HL-60/S4 treated with phorbol 12-myristate 13-acetate at 8.2 ng/mL for 4 days and 3 days (cell line): ENCODE results near the gene TFCP2L1.

ENCODE experiments used
- in situ Hi-C: fragments of 300-500 bp; cut with MboI; formaldehyde crosslinking; loops from 2 replicates; pipeline ENCODE4 v1.15.0; 2022; ENCODE audit warnings: low sequenced_read_pairs

Gene TFCP2L1

GRCh38 chr2:121179467-121179866, 105.5 kb downstream of the TFCP2L1 start:
- in situ Hi-C loops = no loop called here

DNA sequence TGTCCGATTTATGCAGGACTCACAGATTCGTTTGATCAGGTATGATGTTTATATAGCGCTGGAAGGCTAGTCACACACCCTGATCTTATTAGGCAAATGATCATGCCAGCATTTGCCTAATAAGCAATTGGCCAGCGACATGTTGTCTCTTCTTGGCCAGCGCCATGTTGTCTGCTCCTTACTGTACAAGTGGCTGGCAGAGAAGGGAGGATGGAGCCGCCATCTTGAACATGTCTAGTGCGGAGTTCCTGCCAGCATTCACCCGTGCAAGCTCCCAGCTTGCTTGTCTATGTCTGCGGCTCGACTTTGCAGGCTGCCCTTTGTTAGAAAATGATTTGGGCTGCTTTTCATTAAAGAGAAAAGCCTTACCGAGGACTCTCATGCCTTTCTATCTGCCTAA, 106.3 kb downstream of the TFCP2L1 start:
- in situ Hi-C loops = no loop called here

DNA sequence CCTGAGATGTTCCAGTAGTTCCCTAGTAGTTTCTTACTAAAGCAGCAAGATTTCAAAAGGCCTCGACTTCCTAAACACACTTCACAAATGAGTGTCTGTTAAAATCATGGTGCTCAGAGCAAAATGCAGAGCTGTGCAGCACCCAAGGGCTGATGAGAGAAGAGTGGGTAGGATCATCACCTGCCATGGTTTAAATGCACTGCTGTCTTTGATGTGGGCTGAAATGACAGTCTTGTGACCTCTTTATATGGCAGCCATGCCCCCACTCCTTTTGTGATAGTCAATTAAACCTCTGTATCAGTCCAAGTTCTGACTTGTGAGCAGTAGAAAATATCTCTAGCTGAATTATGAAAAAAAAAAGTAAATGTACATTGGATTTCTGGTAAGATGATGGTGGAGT, 107.1 kb downstream of the TFCP2L1 start:
- in situ Hi-C loops = no loop called here

GRCh38 chr2:121175326-121175725, 109.7 kb downstream of the TFCP2L1 start:
- in situ Hi-C loops = no loop called here

GRCh38 chr2:121173806-121174205, 111.2 kb downstream of the TFCP2L1 start:
- in situ Hi-C loops = no loop called here

GRCh38 chr2:121173112-121173511, 111.9 kb downstream of the TFCP2L1 start:
- in situ Hi-C loops = no loop called here

DNA sequence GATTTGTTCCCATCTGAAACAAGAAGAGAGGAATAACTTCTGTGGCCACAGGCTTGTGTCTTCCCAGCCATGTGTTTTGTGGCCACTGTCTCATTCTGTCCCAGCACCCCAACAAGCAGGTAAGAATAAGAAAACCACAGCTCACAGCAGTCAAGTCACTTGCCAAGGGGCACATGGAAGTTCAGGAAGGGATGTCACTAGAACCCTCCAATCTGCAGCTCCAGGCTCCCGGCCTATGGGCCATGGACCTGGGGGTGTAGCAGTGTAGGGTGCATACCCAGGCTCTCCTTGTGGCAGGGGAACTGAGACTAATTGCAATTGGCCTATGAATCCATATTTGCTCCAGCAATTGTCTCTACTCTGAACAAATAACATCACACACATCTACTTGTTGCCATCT, 112.5 kb downstream of the TFCP2L1 start:
- in situ Hi-C loops = no loop called here

DNA sequence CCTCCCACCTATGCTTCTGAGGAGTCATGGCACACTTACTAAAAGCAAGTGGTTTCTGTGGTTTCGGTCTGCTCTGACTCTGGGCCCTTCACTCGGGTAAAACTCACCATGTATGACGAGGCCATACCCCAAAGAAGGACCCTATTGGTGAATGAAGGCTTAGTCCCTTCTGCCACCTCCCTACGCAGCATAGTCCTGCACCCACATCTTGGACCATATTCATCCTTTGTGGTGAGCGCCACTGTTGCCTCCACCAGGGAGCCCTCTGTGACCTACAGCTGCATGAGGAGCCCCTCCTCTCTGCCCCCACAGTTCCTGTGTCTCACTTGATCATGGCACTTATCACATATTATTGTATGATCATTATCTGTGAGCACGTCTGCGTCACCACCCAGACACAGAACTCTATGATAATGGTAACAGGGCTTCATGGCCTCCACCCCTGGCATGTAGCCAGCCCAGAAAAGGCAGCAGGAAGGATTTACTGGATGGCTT, 113.3 kb downstream of the TFCP2L1 start:
- in situ Hi-C loops = no loop called here

- in situ Hi-C loops = no loop called here
Observed at GRCh38 chr2:121170577-121170976, 114.4 kb downstream of the TFCP2L1 start.

DNA sequence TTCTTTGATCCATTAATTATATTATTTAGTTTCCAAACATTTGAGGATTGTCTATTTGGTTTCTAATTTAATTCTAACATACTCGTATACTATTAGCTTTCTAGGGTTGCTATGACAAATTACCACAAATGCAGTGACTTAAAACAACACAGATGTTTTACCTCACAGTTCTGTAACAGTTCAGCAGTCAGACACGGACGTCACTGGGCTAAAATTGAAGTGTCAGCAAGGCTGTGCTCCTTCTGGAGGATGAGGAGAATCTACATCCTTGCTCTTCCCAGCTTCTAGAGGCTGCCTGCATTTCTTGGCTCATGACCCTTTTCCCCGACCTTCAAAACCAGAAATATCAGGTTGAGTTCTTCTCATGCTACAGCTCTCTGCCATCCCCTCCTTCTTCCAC, 117.6 kb downstream of the TFCP2L1 start:
- in situ Hi-C loops = no loop called here
